HG03139 (cell line): ENCODE data around the gene PCSK7.
"Not testable (repeated sequence)": the region's sequence is repeated elsewhere in the genome, so short reads cannot be mapped to it uniquely, and the experiment has no call there.

Source experiments
- ATAC-seq: cut with Tn5 transposase; IDR thresholded peaks from one replicate; pipeline ENCODE4 v1.9.1; 2021; ENCODE audit not compliant: unreplicated experiment

The PCSK7 gene, protein sequence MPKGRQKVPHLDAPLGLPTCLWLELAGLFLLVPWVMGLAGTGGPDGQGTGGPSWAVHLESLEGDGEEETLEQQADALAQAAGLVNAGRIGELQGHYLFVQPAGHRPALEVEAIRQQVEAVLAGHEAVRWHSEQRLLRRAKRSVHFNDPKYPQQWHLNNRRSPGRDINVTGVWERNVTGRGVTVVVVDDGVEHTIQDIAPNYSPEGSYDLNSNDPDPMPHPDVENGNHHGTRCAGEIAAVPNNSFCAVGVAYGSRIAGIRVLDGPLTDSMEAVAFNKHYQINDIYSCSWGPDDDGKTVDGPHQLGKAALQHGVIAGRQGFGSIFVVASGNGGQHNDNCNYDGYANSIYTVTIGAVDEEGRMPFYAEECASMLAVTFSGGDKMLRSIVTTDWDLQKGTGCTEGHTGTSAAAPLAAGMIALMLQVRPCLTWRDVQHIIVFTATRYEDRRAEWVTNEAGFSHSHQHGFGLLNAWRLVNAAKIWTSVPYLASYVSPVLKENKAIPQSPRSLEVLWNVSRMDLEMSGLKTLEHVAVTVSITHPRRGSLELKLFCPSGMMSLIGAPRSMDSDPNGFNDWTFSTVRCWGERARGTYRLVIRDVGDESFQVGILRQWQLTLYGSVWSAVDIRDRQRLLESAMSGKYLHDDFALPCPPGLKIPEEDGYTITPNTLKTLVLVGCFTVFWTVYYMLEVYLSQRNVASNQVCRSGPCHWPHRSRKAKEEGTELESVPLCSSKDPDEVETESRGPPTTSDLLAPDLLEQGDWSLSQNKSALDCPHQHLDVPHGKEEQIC

DNA sequence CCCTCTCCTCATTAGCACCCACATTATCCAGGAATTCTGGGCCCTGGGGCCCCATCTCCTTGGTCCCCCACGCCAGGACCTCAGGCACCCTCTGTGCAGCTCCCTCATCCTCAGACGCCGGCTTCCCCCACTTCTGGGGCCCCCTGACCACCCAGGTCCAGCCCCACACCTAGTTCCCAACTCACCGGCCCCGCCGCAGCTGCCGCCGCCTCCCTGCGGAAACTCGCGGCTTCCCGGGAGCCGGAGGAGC lies at the start of gene PCSK7:
Gene PCSK7 (minus strand): TSS at position 232 of the 250 bp plus-strand sequence. CDS start 2,229 bp downstream, outside the sequence.
- ATAC-seq: no peak

DNA sequence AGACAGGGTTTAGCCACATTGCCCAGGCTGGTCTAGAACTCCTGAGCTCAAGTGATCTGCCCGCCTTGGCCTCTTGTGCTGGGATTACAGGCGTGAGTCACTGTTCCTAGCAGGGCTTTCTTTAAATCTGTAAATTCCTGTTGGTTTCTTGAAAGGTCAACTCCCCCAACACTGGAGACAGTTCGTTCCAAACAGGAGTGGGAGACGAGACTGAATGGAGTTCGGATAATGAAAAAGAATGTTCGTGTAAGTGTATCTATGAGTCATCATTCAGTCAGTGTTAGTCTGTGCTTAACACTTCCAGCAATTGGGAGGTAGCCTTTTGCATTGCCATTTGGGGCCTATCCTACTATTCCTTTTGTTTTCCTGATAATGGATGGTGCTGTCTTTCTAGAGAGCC lies 49.3 kb upstream of the PCSK7 start:
- no peak for ATAC-seq

DNA sequence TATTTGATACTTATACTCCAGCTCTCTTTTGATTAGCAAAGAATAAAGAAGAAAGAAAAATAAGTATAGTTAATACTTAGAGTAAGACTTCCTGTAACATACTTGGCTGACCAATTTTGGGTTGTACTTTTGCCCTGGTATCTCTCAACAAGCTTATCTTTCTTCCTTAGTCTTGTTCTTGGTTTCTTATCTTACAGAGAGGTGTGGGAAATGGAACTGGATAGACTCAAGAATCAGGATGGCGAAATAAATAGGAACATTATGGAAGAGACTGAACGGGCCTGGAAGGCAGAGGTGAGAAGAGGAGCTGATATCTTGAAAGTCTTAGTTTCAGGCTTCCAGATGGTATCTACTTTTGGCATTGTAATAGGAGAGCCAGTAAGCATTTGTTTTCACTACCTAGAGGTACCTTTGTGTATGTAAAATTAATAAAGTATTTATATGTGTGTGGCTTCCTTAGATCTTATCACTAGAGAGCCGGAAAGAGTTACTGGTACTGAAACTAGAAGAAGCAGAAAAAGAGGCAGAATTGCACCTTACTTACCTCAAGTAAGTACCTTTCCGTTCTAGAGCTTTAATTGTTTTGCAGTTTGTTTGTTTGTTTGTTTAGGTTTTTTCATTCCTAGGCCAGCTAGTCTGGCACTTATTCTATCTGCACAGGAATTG lies 48.0 kb upstream of the PCSK7 start:
- ATAC-seq: no peak

DNA sequence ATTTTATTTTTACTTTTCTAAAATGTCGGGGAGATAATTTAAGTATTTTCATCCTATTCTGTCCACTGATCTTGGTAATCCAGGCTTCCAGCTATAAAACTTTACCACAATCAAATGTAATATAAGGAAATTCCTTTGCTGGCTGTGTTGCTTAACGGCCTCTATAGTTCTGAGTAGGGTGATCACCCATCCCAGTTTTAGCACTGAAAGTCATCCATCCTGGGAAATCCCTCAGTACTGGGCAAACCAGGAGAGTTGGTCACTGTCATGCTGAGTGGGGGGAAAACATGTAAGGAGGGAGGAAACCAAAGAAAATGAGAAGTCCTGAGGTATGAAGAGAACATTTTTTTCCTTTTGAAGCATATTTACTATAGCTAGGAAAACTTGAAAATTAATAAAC lies 46.5 kb upstream of the PCSK7 start:
- ATAC-seq: no peak

DNA sequence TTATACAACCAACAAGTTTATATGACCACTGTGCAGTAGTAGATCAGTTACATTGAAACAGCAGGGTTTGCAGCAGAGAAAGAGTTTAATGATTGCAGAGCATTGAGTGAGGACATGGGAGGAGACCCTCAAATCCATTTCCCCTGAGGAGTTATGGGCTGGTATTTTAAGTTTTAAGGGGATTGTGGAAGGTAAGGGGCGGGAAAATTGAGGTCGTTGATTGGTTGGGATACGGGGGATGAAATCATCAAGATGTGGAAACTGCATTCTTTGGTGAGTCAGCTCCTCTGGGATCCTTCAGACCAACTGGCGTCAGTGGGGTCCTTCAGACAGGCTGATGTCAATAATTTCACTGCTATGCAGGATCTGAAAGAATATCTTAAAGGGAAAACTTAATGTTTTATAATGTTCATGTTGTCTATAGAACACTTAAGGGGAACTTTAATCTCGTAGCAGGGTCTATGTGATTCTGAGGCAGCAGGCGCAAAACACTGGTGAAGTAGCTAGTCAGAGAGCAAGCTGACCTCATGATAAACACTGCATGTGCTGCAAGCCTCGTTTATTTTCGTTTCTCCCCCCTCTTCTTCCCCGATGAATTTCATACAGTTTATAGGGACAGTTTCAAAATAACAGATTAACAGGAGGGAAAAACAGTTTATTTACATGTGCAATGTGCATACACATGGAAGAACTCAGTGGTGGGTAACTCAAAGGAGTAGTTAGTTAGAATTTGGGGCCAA lies 41.8 kb upstream of the PCSK7 start:
- ATAC-seq: no peak

DNA sequence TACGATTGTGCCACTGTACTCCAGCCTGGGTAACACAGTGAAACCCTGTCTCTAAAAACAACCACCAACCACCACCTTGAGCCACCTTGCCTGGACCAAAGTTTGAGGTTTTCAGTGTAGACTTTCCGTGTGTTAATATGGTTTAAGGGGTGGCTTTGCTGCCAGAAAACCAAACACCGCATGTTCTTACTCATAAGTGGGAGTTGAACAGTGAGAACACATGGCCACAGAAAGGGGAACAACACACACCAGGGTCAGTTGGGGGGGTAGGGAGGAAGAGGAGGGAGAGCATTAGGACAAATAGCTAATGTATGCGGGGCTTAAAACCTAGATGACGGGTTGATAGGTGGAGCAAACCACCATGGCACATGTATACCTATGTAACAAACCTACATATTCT lies 40.3 kb upstream of the PCSK7 start:
- not testable (repeated sequence) for ATAC-seq

DNA sequence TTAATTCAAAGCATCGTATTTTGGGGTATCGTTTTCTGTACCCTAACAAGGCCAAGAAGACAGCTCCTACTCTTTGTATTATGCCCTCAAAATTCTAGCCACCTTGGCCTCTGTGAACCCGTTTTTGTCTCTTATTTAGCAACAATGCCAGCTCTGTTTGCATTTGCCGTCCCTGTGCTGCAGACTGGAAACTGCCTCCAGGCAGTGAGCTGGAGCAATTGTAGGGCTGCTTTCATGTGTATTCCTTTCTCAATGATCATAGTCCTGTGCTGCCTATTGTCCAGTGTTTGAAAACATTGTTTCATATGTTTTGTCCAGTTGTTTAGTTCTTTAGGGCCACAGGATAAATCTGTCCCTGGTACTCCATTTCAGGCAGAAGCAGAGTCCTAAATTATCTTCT lies 39.3 kb upstream of the PCSK7 start:
- ATAC-seq: no peak

DNA sequence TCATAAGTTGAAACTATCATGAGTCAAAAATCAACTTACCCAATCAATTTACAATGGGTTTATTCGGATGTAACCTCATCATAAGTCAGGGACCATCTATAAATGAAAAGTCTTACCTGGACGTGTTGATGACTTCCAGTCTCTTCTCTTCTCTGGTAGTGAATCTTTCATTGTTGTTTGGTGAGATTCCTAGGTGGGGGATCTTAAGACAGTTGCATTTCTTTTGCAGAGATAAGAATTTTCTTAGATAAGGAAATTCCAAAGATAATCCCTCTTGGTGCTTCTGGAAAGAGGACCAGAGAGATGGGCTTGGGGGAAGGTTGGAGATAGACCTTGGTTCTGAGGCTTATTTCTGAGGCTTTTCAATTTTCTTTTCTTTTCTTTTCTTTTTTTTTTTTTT lies 38.0 kb upstream of the PCSK7 start:
- ATAC-seq: no peak

DNA sequence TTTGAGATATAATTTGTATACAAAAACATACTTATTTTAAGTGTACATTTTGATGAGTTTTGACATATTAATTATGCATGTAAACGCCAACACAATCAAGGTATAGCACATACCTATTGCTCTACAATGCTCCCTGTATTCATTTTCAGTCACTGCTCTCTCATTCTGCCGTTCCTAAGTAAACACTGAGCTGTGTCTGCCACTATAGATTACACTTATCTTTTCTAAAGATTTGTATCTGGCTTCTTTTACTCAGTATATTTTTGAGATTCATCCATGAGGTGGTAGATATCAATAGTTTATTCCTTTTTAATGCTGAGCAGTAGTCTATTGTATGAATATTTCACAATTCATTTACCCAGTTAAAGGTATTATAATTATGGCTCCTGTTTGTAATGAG lies 33.9 kb upstream of the PCSK7 start:
- ATAC-seq: no peak

DNA sequence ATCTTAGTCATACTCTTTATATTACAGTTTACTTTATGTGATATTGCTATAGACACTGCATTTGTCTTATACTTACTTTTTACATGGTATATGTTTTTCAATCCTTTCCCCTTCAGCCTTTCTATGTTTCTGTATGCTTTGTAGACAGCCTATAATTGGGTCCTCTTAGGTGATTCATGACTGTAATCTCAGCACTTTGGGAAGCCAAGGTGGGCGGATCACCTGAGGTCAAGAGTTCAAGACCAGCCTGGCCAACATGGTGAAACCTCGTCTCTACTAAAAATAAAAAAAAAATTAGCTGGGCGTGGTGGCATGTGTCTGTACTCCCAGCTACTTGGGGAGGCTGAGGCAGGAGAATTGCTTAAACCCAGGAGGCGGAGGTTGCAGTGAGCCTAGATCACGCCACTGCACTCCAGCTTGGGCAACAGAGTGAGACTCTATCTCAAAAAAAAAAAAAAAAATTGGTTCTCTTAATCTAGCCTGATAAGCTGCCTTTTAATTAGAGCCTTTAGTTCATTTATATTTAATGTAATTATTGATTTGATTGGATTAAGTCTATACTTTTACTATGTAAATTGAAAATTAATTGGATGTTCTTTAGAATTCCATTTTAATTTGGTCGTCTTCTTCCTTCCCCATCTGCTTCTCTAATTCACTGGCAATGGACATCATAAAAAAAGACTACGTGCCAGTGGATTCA lies 32.9 kb upstream of the PCSK7 start:
- not testable (repeated sequence) for ATAC-seq

DNA sequence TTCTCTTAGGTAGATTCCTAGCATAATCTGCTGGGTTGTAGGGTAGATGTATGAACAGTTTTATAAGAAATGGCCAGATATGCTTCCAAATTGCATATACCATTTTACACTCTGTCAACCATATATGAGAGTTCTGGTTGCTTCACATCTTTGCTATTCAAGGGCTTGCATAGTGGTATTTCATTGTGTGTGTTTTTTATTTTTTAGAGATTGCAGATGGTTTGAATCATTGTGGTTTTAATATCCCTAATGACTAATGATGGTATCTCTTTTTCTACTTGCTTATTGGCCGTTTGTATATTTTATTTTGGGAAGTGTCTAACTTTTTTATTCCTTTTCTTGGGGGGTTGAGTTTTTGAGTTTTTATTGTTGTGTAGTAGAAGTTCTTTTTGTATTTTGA lies 27.5 kb upstream of the PCSK7 start:
- no peak for ATAC-seq

DNA sequence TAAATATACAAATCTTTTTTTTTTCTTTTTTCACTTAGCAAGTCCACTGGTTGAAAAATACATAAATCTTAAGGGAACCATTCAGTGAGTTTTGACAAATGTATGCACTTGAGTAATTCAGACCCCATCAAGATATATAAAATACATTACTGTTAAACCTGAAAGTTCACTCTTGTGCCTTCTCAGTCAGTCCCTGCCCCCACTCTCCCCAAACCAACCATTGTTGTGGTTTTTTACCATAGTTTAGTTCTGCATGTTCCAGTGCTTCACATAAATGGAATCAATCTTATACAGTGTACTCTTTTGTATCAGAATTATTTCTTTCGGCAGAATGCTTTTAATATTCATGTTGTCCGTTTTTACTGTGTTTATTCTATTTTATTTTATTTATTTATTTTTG lies 26.7 kb upstream of the PCSK7 start:
- ATAC-seq: no peak

DNA sequence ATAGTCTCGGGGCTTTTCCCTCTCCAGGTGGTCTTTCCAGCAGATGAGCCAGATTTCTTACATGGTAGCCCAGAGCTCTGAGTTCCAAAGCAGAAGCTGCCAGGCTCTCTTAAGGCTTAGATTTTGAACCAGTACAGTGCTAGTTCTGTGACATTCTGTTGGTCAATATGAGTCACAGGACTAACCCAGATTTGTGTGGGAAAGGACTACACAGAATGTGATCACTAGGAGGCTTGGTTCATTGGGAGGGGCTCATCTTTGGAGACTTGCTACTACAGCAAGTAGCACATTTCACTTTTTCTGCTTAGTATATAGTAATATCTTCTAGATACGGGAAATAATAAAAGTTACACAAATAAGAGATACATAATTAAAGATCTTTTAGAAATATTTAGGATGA lies 24.7 kb upstream of the PCSK7 start:
- no peak for ATAC-seq

DNA sequence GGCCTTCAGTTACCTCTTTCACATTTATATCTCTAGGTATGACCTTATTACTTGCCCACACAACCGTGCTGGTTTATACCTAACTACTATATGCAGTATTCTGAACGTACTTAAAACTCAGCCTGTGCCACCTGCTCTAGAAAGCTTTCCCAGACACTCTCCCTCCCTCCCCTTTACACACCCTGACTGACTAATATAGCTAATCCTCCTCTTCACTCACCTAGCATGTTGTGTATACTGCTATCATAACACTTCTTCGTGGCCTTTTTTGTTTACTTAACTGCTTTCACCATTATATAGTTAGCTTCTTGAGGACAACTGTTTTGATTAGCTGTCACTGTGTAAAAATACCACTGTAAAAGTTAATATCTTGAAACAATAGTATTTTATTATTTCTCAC lies 24.1 kb upstream of the PCSK7 start:
- ATAC-seq: no peak

DNA sequence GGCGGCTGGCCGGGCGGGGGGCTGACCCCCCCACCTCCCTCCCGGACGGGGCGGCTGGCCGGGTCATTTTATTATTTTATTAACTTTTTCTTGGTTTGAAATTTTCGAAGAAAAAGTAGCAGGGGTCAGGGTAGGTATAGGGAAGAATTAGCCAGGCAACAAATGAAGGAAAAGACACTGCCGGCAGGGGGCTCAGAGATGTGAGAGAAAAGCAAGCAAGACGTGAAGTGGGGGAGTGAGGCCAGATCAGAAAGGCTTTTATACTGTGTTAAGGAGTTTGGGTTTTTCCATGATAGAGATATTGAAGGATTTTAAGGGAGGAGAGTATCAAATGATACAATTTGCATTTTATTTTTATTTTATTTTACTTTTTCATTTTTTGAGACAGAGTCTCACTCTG lies 19.6 kb upstream of the PCSK7 start:
- ATAC-seq: no peak

DNA sequence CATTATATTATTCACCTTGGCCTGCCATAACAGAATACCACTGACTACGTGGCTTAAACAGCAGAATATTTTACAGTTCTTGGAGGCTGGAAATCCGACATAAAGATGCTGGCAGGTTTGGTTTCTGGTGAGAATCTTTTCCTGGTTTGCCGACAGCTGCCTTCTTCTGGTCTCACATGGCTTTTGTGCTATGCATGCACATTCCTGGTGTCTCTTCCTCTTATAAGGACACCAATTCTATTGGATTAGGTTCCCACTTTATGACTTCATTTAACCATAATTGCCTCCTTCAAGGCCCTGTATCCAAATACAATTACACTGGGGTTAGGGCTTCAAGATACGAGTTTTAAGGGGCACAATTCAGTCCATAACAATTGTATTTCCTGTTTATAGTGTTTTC lies 17.7 kb upstream of the PCSK7 start:
- ATAC-seq: no peak

DNA sequence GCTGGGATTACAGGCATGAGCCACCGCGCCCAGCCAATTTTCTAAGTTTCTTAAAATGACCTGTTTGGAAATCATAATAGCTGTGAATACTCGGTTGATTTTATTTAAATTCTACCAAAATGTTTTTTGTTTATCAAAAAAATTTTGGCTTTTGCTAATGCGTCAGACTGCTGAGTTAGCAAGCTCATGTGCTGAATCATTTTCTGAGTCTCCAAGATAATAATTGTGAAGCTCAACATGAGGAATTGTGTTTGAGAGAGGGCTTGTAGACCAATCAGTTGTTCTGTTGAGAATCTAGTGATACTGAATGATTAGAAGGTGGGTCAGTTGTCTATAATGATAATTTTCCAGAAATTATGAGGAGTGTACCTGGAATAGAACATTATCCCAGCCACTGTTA lies 16.5 kb upstream of the PCSK7 start:
- no peak for ATAC-seq

DNA sequence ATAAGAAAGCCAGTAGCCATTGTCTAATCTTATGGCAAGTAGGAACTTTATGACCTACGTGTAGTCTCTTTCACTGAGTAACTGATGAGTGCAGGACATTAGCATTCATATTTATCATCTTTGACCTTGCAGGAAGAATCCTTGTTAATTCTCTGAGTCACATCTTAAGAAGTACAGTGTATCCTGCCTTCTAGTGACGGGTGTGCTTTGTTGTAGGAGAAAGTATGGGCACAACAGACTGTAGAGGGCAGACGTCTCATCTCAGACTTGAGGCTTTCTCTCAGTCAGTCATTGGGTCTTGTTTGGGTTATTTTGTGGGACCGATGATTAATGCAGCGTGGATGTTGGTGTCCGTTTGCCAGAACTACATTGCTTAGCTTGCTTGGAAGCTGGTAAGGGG lies 7.4 kb upstream of the PCSK7 start:
- no peak for ATAC-seq

DNA sequence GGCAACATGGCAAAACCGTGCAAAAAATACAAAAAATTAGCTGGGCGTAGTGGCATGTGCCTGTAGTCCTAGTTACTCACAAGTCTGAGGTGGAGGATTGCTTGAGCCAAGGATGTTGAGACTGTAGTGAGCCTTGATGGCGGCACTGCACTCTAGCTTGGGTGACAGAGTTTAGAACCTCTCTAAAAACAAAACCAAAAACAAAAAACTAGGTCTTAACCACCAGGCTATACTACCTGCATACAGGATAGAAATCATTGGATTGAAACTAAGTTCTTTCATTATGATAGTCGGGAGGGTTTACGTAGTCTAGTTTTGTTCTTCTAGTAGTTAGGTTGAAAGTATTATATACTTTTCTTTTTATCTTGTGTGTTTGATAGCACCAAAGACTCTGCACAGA lies 6.3 kb upstream of the PCSK7 start:
- no peak for ATAC-seq

DNA sequence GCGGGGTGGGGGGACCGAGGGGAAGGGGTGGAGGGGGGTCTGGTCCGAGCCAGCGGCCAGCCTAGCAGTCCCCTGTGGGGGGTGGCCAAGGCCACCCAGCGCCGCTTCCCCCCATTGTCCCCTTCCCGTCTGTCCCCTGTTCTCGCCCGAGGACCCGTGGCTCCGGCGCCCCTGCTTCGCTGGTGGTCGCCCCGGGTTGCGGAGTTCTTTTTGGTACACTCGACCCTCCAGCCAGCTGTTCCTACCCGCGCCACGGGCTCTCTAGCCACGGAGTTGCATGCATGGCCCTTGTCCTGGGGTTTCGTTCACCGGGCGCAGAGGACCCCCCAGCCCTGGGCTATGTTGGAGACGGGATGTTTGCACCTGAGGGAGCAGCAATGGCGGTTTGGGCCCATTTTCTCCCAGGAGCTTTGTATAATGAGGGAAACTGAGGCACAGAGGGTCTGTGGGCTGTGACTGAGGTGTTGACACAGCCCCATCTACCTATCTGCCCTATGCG lies 1.1 kb upstream of the PCSK7 start:
- no peak for ATAC-seq
